ENCODE measurements around the gene MTMR2. TPM values are rescaled to one million over a fixed set of nuclear protein-coding genes. Genes with fewer than 3 reads are reported as not detected.

The MTMR2 gene
- total and polyA plus RNA-seq, 2 donors (not counting 3 experiments of a cell fraction or from before 2014, with no cell fraction given): 19.5 to 49.5 TPM

DNA sequence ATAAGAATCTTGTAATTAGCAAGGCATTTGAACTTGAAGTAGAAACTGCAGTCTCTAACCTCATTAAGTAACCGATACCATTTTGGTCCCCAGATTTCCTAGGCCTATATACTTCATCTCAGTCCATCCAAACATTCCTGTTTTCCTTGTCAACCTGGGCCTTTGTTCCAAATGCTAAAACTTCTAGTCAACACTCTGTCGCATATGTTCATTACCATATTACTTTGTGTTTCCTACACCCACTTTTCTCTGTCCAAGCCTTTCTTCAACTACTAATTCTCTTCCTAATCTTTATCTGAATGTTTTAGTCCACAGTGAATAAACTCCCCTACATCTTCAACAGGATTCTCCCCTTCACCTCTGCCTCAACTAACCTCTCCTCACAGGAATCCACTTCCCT is 31.4 kb downstream of the MTMR2 start:
- Histone ChIP-seq H3K27ac (ENCODE audit: insufficient read depth, low read depth, low read length) (no peak overlapping the region), H3K36me3 (ENCODE audit: control insufficient read depth in 2 of 2, extremely low read depth in 1 of 2, insufficient read depth in 2 of 2, low read length in 2 of 2) (no peaks in the 10 kb centered on the region), H3K4me3 (replicated peaks in 1 of 3; ENCODE audit: insufficient read depth in 1 of 3, low read depth in 1 of 3, low read length in 3 of 3) (no peak overlapping the region), H3K27me3 (ENCODE audit: control insufficient read depth in 2 of 2, insufficient read depth in 2 of 2, low read length in 2 of 2) (no peaks in the 10 kb centered on the region), H3K9ac (replicated peaks; ENCODE audit: extremely low read depth, insufficient read depth, low read length) (no peak overlapping the region), H3K4me1 (ENCODE audit: control insufficient read depth, extremely low read depth, insufficient read depth, low read length) (no peaks in the 10 kb centered on the region), H3K79me2 (ENCODE audit: control insufficient read depth, insufficient read depth, low read length) (peaks cover 51% of the 10 kb centered on the region), H3K4me2 (ENCODE audit: insufficient read depth, low read length) (no peak overlapping the region), H3K9me3 (replicated peaks; ENCODE audit: control insufficient read depth, insufficient read depth, low read length) (no peaks in the 10 kb centered on the region), H3K9me1 (replicated peaks; ENCODE audit: control insufficient read depth, extremely low read depth, insufficient read depth, low read length) (no peaks in the 10 kb centered on the region), H4K20me1 (replicated peaks; ENCODE audit: control insufficient read depth, extremely low read depth, insufficient read depth, low read length) (peaks cover 9% of the 10 kb centered on the region), H2AFZ (ENCODE audit: low read depth, low read length) (no peak overlapping the region)
- ChIA-PET POLR2A (no interaction called here), CTCF (no interaction called here)
- intact Hi-C loops (cut with micrococcal nuclease): no loop called here
- dilution Hi-C loops (cut with MboI; ENCODE audit: extremely low pct_ligation_motif_present, low sequenced_read_pairs): no loop called here
- no peak for TF ChIP-seq JUN (IDR thresholded peaks at IDR 0.05; ENCODE audit: borderline replicate concordance, insufficient read depth, insufficient read length, low read depth)
- FAIRE-seq: no peak
- BruUV-seq (replicated peaks): no TSS peak
- no peak for DNase-seq (ENCODE audit: low read depth, low spot score)

DNA sequence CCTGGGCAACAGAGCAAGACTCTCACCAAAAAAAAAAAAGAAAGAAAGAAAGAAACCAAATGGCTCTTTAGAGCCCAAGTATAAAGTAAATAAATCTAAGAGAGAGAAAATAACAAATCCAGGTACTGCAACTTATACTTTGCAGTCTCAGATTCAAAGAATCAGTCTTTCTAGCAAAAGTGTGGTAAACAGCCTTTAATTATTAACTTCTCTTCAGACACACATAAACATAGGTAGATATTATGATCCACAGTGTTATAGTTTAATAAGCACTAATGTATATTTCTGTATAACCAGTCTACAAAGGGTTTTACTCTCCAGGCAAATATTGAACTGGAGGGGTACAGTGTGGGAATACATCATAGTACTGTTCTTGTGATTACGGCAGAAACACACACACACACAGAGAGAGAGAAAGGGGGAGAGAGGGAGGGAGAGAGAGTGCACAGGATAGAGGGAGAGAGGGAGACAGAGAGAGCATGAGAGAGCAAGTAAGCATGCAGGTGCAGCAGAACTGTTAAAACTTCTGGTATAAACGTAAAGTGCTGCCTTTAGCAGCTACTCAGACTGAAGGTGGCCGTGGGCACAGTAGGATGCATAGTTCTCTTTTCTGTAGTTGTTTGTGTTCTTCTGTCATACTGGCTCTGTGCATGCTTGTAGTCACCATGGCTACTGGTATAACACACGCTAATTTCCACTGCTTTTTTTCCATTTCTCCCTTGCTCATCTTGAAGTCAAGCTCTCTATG is 32.3 kb downstream of the MTMR2 start:
- no peaks in the 10 kb centered on the region for H3K27me3 ChIP-seq (ENCODE audit: control insufficient read depth in 2 of 2, insufficient read depth in 2 of 2, low read length in 2 of 2)
- no peaks in the 10 kb centered on the region for H3K9me1 ChIP-seq (replicated peaks; ENCODE audit: control insufficient read depth, extremely low read depth, insufficient read depth, low read length)
- peaks cover 48% of the 10 kb centered on the region for H3K79me2 ChIP-seq (ENCODE audit: control insufficient read depth, insufficient read depth, low read length)
- FAIRE-seq (no peak), DNase-seq (ENCODE audit: low read depth, low spot score) (no peak)
- H3K4me3 ChIP-seq (replicated peaks in 1 of 3; ENCODE audit: insufficient read depth in 1 of 3, low read depth in 1 of 3, low read length in 3 of 3): no peak overlapping the region
- no peaks in the 10 kb centered on the region for H3K36me3 ChIP-seq (ENCODE audit: control insufficient read depth in 2 of 2, extremely low read depth in 1 of 2, insufficient read depth in 2 of 2, low read length in 2 of 2)
- dilution Hi-C loops (cut with MboI; ENCODE audit: extremely low pct_ligation_motif_present, low sequenced_read_pairs) (no loop called here), intact Hi-C loops (cut with micrococcal nuclease) (no loop called here)
- BruUV-seq (replicated peaks): no TSS peak
- ChIA-PET POLR2A (no interaction called here), CTCF (interaction anchor here (0.8 kb wide), 1 partner anchor 8 kb away, joined by 3 read pairs; no protein-coding TSS in a partner anchor)
- H2AFZ ChIP-seq (ENCODE audit: low read depth, low read length): no peak overlapping the region
- H3K9me3 ChIP-seq (replicated peaks; ENCODE audit: control insufficient read depth, insufficient read depth, low read length): no peaks in the 10 kb centered on the region
- H4K20me1 ChIP-seq (replicated peaks; ENCODE audit: control insufficient read depth, extremely low read depth, insufficient read depth, low read length): peaks cover 9% of the 10 kb centered on the region
- H3K9ac ChIP-seq (replicated peaks; ENCODE audit: extremely low read depth, insufficient read depth, low read length): no peak overlapping the region
- no peaks in the 10 kb centered on the region for H3K4me1 ChIP-seq (ENCODE audit: control insufficient read depth, extremely low read depth, insufficient read depth, low read length)
- no peak for TF ChIP-seq MYC (IDR thresholded peaks at IDR 0.05; ENCODE audit: low read depth, low read length)
- no peak for TF ChIP-seq EZH2 (IDR thresholded peaks at IDR 0.05; ENCODE audit: borderline replicate concordance, low read depth, low read length, severe bottlenecking)
- no peak for TF ChIP-seq POLR2AphosphoS5 (IDR thresholded peaks at IDR 0.05; ENCODE audit: insufficient read depth, low read depth, low read length)
- no peak for TF ChIP-seq FOS (IDR thresholded peaks at IDR 0.05; ENCODE audit: borderline replicate concordance, insufficient read depth, low read length)
- TF ChIP-seq, protein P1, sequence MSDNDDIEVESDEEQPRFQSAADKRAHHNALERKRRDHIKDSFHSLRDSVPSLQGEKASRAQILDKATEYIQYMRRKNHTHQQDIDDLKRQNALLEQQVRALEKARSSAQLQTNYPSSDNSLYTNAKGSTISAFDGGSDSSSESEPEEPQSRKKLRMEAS (IDR thresholded peaks at IDR 0.05; ENCODE audit: insufficient read depth, insufficient read length): no peak
- no peak for TF ChIP-seq GATA2 (IDR thresholded peaks at IDR 0.05; ENCODE audit: insufficient read depth, insufficient read length, low read depth, low read length)
- TF ChIP-seq POLR2A (IDR thresholded peaks at IDR 0.05; ENCODE audit: low read depth, low read length): no peak
- TF ChIP-seq, protein P2, sequence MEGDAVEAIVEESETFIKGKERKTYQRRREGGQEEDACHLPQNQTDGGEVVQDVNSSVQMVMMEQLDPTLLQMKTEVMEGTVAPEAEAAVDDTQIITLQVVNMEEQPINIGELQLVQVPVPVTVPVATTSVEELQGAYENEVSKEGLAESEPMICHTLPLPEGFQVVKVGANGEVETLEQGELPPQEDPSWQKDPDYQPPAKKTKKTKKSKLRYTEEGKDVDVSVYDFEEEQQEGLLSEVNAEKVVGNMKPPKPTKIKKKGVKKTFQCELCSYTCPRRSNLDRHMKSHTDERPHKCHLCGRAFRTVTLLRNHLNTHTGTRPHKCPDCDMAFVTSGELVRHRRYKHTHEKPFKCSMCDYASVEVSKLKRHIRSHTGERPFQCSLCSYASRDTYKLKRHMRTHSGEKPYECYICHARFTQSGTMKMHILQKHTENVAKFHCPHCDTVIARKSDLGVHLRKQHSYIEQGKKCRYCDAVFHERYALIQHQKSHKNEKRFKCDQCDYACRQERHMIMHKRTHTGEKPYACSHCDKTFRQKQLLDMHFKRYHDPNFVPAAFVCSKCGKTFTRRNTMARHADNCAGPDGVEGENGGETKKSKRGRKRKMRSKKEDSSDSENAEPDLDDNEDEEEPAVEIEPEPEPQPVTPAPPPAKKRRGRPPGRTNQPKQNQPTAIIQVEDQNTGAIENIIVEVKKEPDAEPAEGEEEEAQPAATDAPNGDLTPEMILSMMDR (IDR thresholded peaks at IDR 0.05; ENCODE audit: extremely low read depth in 1 of 2, insufficient read depth in 1 of 2, low read depth in 1 of 2, low read length in 2 of 2): no peak
- no peak for TF ChIP-seq JUN (IDR thresholded peaks at IDR 0.05; ENCODE audit: borderline replicate concordance, insufficient read depth, insufficient read length, low read depth)
- H3K27ac ChIP-seq (ENCODE audit: insufficient read depth, low read depth, low read length): no peak overlapping the region
- no peak overlapping the region for H3K4me2 ChIP-seq (ENCODE audit: insufficient read depth, low read length)

Measured in endothelial cell of umbilical vein (primary cell).